Duodenal mucosa (tissue), 2 donors: ENCODE measurements around the gene CARNS1.
"Not testable (repeated sequence)": the region's sequence is repeated elsewhere in the genome, so short reads cannot be mapped to it uniquely, and the experiment has no call there.

Experiments used
- H3K27ac ChIP-seq: one replicate; pipeline ENCODE4 v1.7.0; 2013; ENCODE audit warnings: low read depth, low read length
- H3K27me3 ChIP-seq, 2 donors: one replicate each; pipeline ENCODE4 v1.7.0; 2013; ENCODE audit warnings: low read length in 2 of 2, control low read depth in 1 of 2; ENCODE audit not compliant: insufficient read depth in 2 of 2, control insufficient read depth in 1 of 2
- H3K36me3 ChIP-seq, 2 donors: one replicate each; pipeline ENCODE4 v1.7.0; 2013; ENCODE audit warnings: low read length in 2 of 2, control low read depth in 1 of 2; ENCODE audit not compliant: insufficient read depth in 2 of 2, control insufficient read depth in 1 of 2
- H3K4me1 ChIP-seq, 2 donors: one replicate each; pipeline ENCODE4 v1.7.0; 2013; ENCODE audit warnings: low read length in 2 of 2, control low read depth in 1 of 2; ENCODE audit not compliant: insufficient read depth in 2 of 2, control insufficient read depth in 1 of 2
- H3K4me3 ChIP-seq, 2 donors: one replicate each; pipeline ENCODE4 v1.7.0; 2013; ENCODE audit warnings: low read length in 2 of 2, low read depth in 1 of 2
- H3K9ac ChIP-seq, 2 donors: one replicate each; pipeline ENCODE4 v1.7.0; 2013; ENCODE audit warnings: low read length in 2 of 2, low read depth in 1 of 2
- H3K9me3 ChIP-seq, 2 donors: one replicate each; pipeline ENCODE4 v1.7.0; 2013; ENCODE audit warnings: low read length in 2 of 2, control low read depth in 1 of 2; ENCODE audit not compliant: control insufficient read depth in 1 of 2

Gene CARNS1

DNA sequence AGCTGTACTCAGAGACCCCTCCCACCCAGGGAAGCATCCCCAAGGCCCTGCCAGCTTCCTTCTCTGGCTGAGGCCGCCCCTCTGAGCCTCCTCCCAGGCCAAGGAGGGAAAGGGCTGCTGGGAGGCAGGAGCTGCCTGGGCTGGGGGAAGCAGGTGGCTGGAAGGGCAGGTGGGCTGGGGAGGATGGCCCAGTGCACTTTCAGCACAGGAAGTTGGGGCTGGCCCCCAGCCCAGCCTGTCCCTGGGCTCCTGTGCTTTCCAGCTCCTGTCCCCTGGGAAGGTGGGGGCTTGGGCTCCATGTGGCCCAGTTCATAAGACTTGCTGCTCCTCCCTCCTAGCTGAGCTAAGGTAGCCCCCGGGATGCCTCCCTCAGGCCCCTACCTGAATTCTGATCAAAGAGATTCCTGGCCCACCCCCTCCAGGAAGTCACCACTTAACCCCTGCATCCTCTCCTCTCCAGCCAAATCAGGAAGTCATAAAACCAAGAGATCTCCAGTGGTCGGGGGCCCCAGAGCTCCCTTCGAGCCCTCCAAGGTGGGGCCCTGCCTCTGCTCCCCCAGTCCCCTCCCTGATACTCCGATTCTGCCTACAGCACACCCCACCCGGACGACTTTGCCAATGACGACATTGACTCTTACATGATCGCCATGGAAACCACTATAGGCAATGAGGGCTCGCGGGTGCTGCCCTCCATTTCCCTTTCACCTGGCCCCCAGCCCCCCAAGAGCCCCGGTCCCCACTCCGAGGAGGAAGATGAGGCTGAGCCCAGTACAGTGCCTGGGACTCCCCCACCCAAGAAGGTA, 18.7 kb upstream of the CARNS1 start:
- Histone ChIP-seq H3K9ac (no peak overlapping the region), H3K36me3 (peaks cover 25 to 55% of the 10 kb centered on the region in 2 donors), H3K9me3 (no peaks in the 10 kb centered on the region), H3K27me3 (no peaks in the 10 kb centered on the region), H3K27ac (no peak overlapping the region), H3K4me1 (peaks cover 21 to 35% of the 10 kb centered on the region in 2 donors), H3K4me3 (no peak overlapping the region)

GRCh38 chr11:67397536-67397935, 17.9 kb upstream of the CARNS1 start:
- H3K27ac ChIP-seq, result no peak overlapping the region
- H3K9ac ChIP-seq, result no peak overlapping the region
- H3K9me3 ChIP-seq, result no peaks in the 10 kb centered on the region
- peaks cover 25 to 55% of the 10 kb centered on the region in 2 donors for H3K36me3 ChIP-seq
- H3K4me1 ChIP-seq, result peaks cover 18 to 38% of the 10 kb centered on the region in 2 donors
- no peaks in the 10 kb centered on the region for H3K27me3 ChIP-seq
- no peak overlapping the region for H3K4me3 ChIP-seq

DNA sequence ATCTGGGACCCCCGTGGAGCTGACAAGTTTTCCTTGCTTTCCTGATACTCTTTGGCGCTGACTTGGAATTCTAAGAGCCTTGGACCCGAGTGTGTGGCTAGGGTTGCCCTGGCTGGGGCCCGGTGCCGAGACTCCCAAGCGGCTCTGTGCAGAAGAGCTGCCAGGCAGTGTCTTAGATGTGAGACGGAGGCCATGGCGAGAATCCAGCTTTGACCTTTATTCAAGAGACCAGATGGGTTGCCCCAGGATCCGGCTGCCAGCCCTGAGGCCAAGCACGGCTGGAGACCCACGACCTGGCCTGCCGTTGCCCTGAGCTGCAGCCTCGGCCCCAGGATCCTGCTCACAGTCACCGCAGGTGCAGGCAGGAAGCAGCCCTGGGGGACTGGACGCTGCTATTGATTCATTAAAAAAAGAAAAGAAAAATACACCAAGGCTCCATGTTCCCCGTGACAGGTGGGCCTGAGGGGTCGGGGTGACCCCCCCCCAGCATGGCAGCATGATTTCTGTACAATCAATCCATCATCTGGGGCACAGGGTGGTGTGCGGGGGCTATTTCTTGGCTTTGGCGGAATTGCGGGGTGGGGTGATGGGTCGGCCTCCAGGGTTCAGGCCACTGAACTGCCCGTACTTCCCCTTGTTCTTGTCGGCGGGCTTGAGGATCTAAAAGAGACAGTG, 17.4 kb upstream of the CARNS1 start:
- Histone ChIP-seq H3K4me1 (peaks cover 14 to 40% of the 10 kb centered on the region in 2 donors), H3K9me3 (no peaks in the 10 kb centered on the region), H3K9ac (no peak overlapping the region), H3K27me3 (no peaks in the 10 kb centered on the region), H3K27ac (no peak overlapping the region), H3K36me3 (peaks cover 25 to 55% of the 10 kb centered on the region in 2 donors), H3K4me3 (no peak overlapping the region)

DNA sequence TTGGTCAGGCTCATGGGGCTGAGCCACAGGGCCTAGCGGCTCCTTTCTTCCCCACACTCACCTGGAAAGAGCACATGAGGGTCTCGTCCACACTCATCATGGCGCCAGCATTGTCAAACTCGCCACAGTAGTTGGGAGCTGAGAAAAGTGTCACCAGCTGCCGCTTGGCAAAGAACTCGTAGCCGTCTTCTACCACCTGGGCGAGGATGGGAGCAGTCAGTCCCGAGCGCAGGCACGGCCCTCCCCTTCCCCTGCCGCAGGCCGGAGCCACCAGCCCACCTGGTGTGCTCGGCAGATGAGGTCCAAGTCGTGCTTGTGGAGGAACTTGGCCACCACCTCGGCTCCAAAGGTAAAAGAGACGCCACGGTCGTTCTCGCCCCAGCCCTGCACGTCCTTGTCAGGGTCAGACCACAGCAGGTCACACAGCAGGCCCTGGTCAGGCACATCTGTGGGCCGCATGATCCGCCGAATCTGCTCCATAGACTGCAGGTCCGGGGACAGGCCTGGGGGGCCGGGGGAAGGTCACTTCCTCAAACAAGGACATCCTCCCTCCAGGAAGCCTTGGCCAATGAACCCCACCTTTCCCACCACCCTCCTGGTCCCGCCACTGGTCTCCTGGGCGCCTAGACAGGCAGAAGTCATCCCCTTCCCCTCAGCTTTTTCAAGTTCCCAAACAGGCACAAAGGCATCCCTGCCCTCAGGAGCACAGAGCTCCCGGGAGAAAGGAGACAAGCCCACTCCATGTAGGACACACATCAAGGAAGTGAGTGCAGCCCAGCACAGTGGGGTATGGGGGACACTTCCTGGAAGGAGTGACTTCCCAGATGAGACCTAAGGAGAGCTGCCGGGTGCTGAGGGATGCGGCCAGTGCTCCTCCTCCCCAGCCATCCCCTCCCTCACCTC, 16.6 kb upstream of the CARNS1 start:
- Histone ChIP-seq H3K4me3 (no peak overlapping the region), H3K36me3 (peaks cover 25 to 47% of the 10 kb centered on the region in 2 donors), H3K9me3 (no peaks in the 10 kb centered on the region), H3K27me3 (no peaks in the 10 kb centered on the region), H3K27ac (no peak overlapping the region), H3K9ac (no peak overlapping the region), H3K4me1 (peaks cover 14 to 42% of the 10 kb centered on the region in 2 donors)

DNA sequence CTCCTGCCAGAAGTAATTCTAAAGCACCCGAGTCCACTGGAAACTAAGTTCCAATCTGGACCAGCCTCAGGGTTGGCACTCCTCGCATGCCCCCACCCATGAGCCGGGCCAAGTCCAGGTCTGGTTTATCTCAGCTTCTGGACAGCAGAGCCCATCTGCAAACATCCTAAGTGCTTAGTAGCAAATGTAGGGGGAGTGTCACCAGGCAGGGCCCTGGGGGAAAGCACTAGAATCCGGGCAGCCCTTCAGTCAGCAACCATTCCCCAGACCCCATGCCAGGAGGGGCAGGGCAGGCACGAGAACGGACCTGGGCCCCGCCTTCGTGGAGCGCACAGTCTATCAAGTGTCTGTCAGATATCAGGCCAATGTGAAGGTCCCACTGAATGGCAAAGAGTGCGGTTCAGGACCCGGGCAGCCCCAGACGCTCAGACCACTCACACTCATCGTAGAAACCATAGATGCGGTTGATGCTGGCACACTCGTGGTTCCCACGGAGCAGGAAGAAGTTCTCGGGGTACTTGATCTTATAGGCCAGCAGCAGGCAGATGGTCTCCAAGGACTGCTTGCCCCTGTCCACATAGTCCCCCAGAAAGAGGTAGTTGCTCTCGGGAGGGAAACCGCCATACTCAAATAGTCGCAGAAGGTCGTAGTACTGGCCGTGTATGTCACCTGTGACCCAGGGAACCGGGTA, 15.1 kb upstream of the CARNS1 start:
- Histone ChIP-seq H3K4me1 (peaks cover 14 to 51% of the 10 kb centered on the region in 2 donors), H3K9me3 (no peaks in the 10 kb centered on the region), H3K4me3 (peak overlapping the region; percentile 85 to 87), H3K27me3 (no peaks in the 10 kb centered on the region), H3K27ac (peak overlapping the region; percentile 89), H3K36me3 (peaks cover 25 to 38% of the 10 kb centered on the region in 2 donors), H3K9ac (peak overlapping the region; percentile 90 to 91)

DNA sequence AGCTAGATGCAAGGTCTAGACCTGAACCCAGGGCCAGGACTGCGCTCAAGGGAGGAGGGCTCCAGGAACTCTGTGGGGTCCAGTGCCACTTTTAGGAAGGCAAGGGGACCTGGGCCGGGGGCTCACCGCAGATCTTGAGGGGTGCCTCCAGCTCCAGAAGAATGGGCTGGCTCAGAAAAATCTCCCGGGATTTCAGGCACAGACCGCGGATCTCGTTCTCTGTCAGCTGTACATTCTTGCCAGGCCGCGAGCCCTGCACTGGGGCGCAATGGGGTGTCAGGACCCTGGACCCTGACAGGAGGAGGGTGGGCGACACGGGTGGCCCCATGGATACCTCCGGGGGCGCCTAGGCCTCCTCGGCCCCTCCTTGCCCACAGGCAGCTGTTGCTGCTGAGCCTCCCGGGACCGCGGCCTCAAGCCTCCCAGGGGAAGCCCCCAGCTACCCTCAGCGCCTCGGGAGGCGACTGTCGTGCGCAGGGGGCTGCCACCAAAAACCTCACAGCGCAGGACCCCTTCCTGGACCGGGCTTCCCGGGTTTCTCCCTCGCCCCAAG, 14.5 kb upstream of the CARNS1 start:
- no peaks in the 10 kb centered on the region for H3K27me3 ChIP-seq
- H3K9me3 ChIP-seq, result no peaks in the 10 kb centered on the region
- peak overlapping the region; percentile 90 to 91 for H3K9ac ChIP-seq
- H3K36me3 ChIP-seq, result peaks cover 25 to 32% of the 10 kb centered on the region in 2 donors
- peaks cover 14 to 56% of the 10 kb centered on the region in 2 donors for H3K4me1 ChIP-seq
- H3K27ac ChIP-seq, result peak overlapping the region; percentile 89
- peak overlapping the region; percentile 85 to 87 for H3K4me3 ChIP-seq

DNA sequence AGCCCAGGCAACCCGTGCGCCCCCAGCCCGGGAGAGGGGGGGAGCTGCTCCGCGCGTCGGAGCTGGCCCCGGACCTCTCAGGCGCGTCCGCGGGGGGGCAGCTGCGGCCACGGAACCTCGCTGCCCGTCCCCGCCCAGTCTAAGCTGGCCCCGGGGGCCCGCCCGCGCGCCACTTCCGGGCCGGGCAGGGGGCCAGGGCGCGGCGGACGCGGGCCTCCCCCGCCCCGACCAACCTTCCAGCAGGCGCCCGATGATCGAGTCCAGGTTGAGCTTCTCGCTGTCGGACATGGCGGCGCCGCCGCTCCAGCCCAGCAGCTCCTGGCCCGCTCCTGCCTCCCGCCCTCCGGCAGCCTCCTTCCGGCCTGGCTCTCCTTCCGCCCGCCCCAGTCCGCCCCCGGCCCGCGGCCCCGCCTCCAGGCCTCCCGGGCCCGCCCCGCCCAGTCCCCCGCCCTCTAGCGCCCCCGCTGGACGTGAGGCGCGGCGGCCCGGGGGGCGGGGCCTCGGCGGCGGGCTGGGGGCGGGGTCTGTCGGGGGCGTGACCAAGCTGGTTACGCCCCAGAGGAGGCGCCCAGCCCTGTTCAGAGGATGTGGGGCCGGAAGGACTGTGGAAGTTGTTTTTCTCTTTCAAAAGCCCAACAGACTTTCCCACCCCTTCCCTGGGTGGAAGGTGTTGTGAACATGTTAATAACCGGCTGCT, 13.8 kb upstream of the CARNS1 start, which contains the start of gene PPP1CA:
PPP1CA (minus strand) TSS at position 364 of the 697 bp plus-strand sequence; CDS start at position 288, 76 bp downstream.
- Histone ChIP-seq H3K27me3 (no peaks in the 10 kb centered on the region), H3K4me1 (peaks cover 14 to 61% of the 10 kb centered on the region in 2 donors), H3K9me3 (no peaks in the 10 kb centered on the region), H3K27ac (peak within 1 kb of the TSS; percentile 95), H3K36me3 (peaks cover 25 to 27% of the 10 kb centered on the region in 2 donors), H3K4me3 (peak within 1 kb of the TSS; percentile 85 to 87), H3K9ac (peak within 1 kb of the TSS; percentile 90 to 91)

- H3K4me3 ChIP-seq, result peak overlapping the region; percentile 70 to 83
- peaks cover 21 to 23% of the 10 kb centered on the region in 2 donors for H3K36me3 ChIP-seq
- peaks cover 14 to 66% of the 10 kb centered on the region in 2 donors for H3K4me1 ChIP-seq
Measured at GRCh38 chr11:67402192-67402839, 13.2 kb upstream of the CARNS1 start.

More at GRCh38 chr11:67402192-67402839, 13.2 kb upstream of the CARNS1 start:
- H3K27ac ChIP-seq, result peak overlapping the region; percentile 95
- not testable (repeated sequence) for H3K9me3 ChIP-seq, H3K27me3 ChIP-seq
- peak overlapping the region; percentile 80 to 91 for H3K9ac ChIP-seq
